Neural cell (in vitro differentiated cells): ENCODE measurements around the gene WNT7B. TPM values are rescaled to one million over a fixed set of nuclear protein-coding genes. Genes with fewer than 3 reads are reported as not detected.

Source experiments
- H2AFZ ChIP-seq: fragments of 200-600, 300-800 bp; sonication (generic), shearing (Covaris generic); 2 replicates; pipeline ENCODE4 v1.6.0; 2014; ENCODE audit warnings: low read depth, mild to moderate bottlenecking, antibody characterized with exemption, low read length, moderate library complexity
- H3F3A ChIP-seq: fragments of 200-600 bp; shearing (Covaris generic); 2 replicates; pipeline ENCODE4 v1.6.1; 2016; ENCODE audit warnings: mild to moderate bottlenecking, moderate library complexity, mixed read lengths, antibody characterized with exemption, low read length; ENCODE audit not compliant: insufficient read depth, poor library complexity, severe bottlenecking
- H3K27ac ChIP-seq: fragments of 200-600, 300-800 bp; sonication (generic), shearing (Covaris generic); 2 replicates; pipeline ENCODE4 v1.5.1; 2014; ENCODE audit warnings: mild to moderate bottlenecking, low read length, moderate library complexity
- H3K27me3 ChIP-seq: fragments of 300-800, 200-600 bp; sonication (generic), shearing (Covaris generic); 2 replicates; pipeline ENCODE4 v1.6.0; 2014; ENCODE audit warnings: mild to moderate bottlenecking, low read depth, low read length, moderate library complexity; ENCODE audit not compliant: insufficient read depth
- H3K36me3 ChIP-seq: fragments of 300-800, 200-600 bp; sonication (generic), shearing (Covaris generic); 2 replicates; pipeline ENCODE4 v1.5.1; 2014; ENCODE audit warnings: mild to moderate bottlenecking, antibody characterized with exemption, low read length, moderate library complexity; ENCODE audit not compliant: insufficient read depth
- H3K4me2 ChIP-seq: fragments of 300-800, 200-600 bp; sonication (generic), shearing (Covaris generic); 2 replicates; pipeline ENCODE4 v1.6.0; 2014; ENCODE audit warnings: mild to moderate bottlenecking, low read length
- H3K4me3 ChIP-seq: fragments of 300-800, 200-600 bp; sonication (generic), shearing (Covaris generic); 2 replicates; pipeline ENCODE4 v1.5.1; 2014; ENCODE audit warnings: mild to moderate bottlenecking, low read length, moderate library complexity
- H3K79me2 ChIP-seq: fragments of 200-600 bp; shearing (Covaris generic); replicated peaks from 2 replicates; pipeline ENCODE4 v1.6.0; 2014; ENCODE audit warnings: mild to moderate bottlenecking, low read length, moderate library complexity; ENCODE audit not compliant: insufficient read depth
- H3K9ac ChIP-seq: fragments of 300-800, 200-600 bp; sonication (generic), shearing (Covaris generic); 2 replicates; pipeline ENCODE4 v1.6.1; 2016; ENCODE audit warnings: mild to moderate bottlenecking, low read length, mixed read lengths
- H3K9me2 ChIP-seq: fragments of 200-600 bp; shearing (Covaris generic); 2 replicates; pipeline ENCODE4 v1.6.1; 2016; ENCODE audit warnings: mild to moderate bottlenecking, low read length, mixed read lengths; ENCODE audit not compliant: insufficient read depth
- H3K9me3 ChIP-seq: fragments of 200-600, 300-800 bp; sonication (generic), shearing (Covaris generic); 2 replicates; pipeline ENCODE4 v1.6.1; 2016; ENCODE audit warnings: mild to moderate bottlenecking, mixed run types, low read length, moderate library complexity, mixed read lengths
- H4K20me1 ChIP-seq: fragments of 200-600 bp; shearing (Covaris generic); 2 replicates; pipeline ENCODE4 v1.6.1; 2016; ENCODE audit warnings: mild to moderate bottlenecking, mixed run types; ENCODE audit not compliant: insufficient read depth
- EP300 ChIP-seq: fragments of 450-650 bp; conservative IDR thresholded peaks from 2 replicates; pipeline ENCODE4 v1.6.1; 2014; ENCODE audit warnings: antibody characterized with exemption, mild to moderate bottlenecking, moderate library complexity; ENCODE audit not compliant: poor library complexity, severe bottlenecking
- EZH2 ChIP-seq: fragments of 200-600, 300-800 bp; shearing (Covaris generic), sonication (generic); IDR thresholded peaks from 2 replicates; pipeline ENCODE4 v1.6.1; 2014; ENCODE audit warnings: antibody characterized with exemption, low read length, borderline replicate concordance, mild to moderate bottlenecking; ENCODE audit not compliant: insufficient read depth, poor library complexity, severe bottlenecking
- MXI1 ChIP-seq: fragments of 450-650 bp; conservative IDR thresholded peaks from 2 replicates; pipeline ENCODE4 v1.6.1; 2014; ENCODE audit warnings: antibody characterized with exemption, mild to moderate bottlenecking; ENCODE audit not compliant: poor library complexity, severe bottlenecking
- POLR2AphosphoS5 ChIP-seq: IDR thresholded peaks from 2 replicates; pipeline ENCODE4 v1.6.1; 2012
- RAD21 ChIP-seq: fragments of 450-650 bp; conservative IDR thresholded peaks from 2 replicates; pipeline ENCODE4 v1.6.1; 2014; ENCODE audit warnings: antibody characterized with exemption, mild to moderate bottlenecking, moderate library complexity
- REST ChIP-seq: IDR thresholded peaks from 2 replicates; pipeline ENCODE4 v1.6.1; 2012; ENCODE audit warnings: borderline replicate concordance
- SMC3 ChIP-seq: fragments of 450-650 bp; conservative IDR thresholded peaks from 2 replicates; pipeline ENCODE4 v1.6.1; 2014; ENCODE audit warnings: antibody characterized with exemption, mild to moderate bottlenecking, moderate library complexity; ENCODE audit not compliant: poor library complexity
- TAF1 ChIP-seq: IDR thresholded peaks from 2 replicates; pipeline ENCODE4 v1.6.1; 2012; ENCODE audit warnings: low read depth
- polyA plus RNA-seq: library from polyadenylated mRNA; depleted of rRNA; stranded (reverse); fragments of >200 nt; gene quantifications from 2 replicates; pipeline ENCODE4 v1.2.3, GENCODE V29; 2014
- TF ChIP-seq, protein P1 (sequence below): fragments of 450-650 bp; IDR thresholded peaks from 2 replicates; pipeline ENCODE4 v1.5.1; 2014; ENCODE audit warnings: antibody characterized with exemption, mild to moderate bottlenecking, moderate library complexity; ENCODE audit not compliant: poor library complexity, severe bottlenecking

Gene WNT7B
- polyA plus RNA-seq, 1 donor from 2014 or later: 0.16 TPM

- no peak overlapping the region for H3K9ac ChIP-seq
- no peak overlapping the region for H3K4me2 ChIP-seq
- no peaks in the 10 kb centered on the region for H3F3A ChIP-seq
- no peaks in the 10 kb centered on the region for H3K9me2 ChIP-seq
- no peaks in the 10 kb centered on the region for H3K36me3 ChIP-seq
- no peak overlapping the region for H3K27ac ChIP-seq
- no peaks in the 10 kb centered on the region for H4K20me1 ChIP-seq
- H3K4me3 ChIP-seq: no peak overlapping the region
- no peak overlapping the region for H2AFZ ChIP-seq
- H3K9me3 ChIP-seq: no peaks in the 10 kb centered on the region
- TF ChIP-seq SMC3: no peak
- TF ChIP-seq EP300: no peak
- TF ChIP-seq MXI1: no peak
- no peak for TF ChIP-seq RAD21
- TF ChIP-seq, protein P1, sequence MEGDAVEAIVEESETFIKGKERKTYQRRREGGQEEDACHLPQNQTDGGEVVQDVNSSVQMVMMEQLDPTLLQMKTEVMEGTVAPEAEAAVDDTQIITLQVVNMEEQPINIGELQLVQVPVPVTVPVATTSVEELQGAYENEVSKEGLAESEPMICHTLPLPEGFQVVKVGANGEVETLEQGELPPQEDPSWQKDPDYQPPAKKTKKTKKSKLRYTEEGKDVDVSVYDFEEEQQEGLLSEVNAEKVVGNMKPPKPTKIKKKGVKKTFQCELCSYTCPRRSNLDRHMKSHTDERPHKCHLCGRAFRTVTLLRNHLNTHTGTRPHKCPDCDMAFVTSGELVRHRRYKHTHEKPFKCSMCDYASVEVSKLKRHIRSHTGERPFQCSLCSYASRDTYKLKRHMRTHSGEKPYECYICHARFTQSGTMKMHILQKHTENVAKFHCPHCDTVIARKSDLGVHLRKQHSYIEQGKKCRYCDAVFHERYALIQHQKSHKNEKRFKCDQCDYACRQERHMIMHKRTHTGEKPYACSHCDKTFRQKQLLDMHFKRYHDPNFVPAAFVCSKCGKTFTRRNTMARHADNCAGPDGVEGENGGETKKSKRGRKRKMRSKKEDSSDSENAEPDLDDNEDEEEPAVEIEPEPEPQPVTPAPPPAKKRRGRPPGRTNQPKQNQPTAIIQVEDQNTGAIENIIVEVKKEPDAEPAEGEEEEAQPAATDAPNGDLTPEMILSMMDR: no peak
- TF ChIP-seq POLR2AphosphoS5: no peak
- TF ChIP-seq EZH2: no peak
- H3K27me3 ChIP-seq: no peaks in the 10 kb centered on the region
- no peaks in the 10 kb centered on the region for H3K79me2 ChIP-seq
Observed at GRCh38 chr22:45891471-45891995, 85.4 kb downstream of the WNT7B start.

GRCh38 chr22:45891021-45891421, 85.9 kb downstream of the WNT7B start:
- no peaks in the 10 kb centered on the region for H4K20me1 ChIP-seq
- no peaks in the 10 kb centered on the region for H3K79me2 ChIP-seq
- H3K36me3 ChIP-seq: no peaks in the 10 kb centered on the region
- no peak overlapping the region for H3K27ac ChIP-seq
- H3K27me3 ChIP-seq: no peaks in the 10 kb centered on the region
- H3K9ac ChIP-seq: no peak overlapping the region
- H3K4me2 ChIP-seq: no peak overlapping the region
- no peaks in the 10 kb centered on the region for H3F3A ChIP-seq
- no peaks in the 10 kb centered on the region for H3K9me3 ChIP-seq
- no peaks in the 10 kb centered on the region for H3K9me2 ChIP-seq
- TF ChIP-seq, protein P1: no peak
- no peak for TF ChIP-seq EZH2
- no peak for TF ChIP-seq RAD21
- no peak for TF ChIP-seq POLR2AphosphoS5
- TF ChIP-seq REST: no peak
- TF ChIP-seq SMC3: no peak
- TF ChIP-seq TAF1: no peak
- no peak for TF ChIP-seq EP300
- TF ChIP-seq MXI1: no peak
- H3K4me3 ChIP-seq: no peak overlapping the region
- no peak overlapping the region for H2AFZ ChIP-seq
